ENCODE data around the gene PLCB1.
"Not testable (repeated sequence)": the region's sequence is repeated elsewhere in the genome, so short reads cannot be mapped to it uniquely, and the experiment has no call there.

PLCB1 gene

DNA sequence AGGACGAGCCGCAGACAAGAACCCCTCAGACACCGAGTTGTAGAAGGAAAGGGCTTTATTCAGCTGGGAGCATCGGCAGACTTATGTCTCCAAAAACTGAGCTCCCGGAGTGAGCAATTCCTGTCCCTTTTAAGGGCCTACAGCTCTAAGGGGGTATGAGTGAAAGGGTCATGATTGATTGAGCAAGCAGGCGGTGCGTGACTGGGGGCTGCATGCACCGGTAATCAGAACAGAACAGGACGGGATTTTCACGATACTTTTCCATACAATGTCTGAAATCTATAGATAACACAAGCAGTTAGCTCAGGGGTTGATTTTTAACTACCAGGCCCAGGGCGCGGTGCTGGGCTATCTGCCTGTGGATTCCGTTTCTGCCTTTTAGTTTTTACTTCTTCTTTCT lies 710.5 kb downstream of the PLCB1 start:
- no peaks in the 10 kb centered on the region for H3K79me2 ChIP-seq (ENCODE audit: insufficient read depth, low read depth)
- H3K4me2 ChIP-seq = no peak overlapping the region
- H3K4me1 ChIP-seq (ENCODE audit: low read depth, poor library complexity, severe bottlenecking) = no peaks in the 10 kb centered on the region
- H3K36me3 ChIP-seq (ENCODE audit: insufficient read depth) = no peaks in the 10 kb centered on the region
- TF ChIP-seq, protein P1, sequence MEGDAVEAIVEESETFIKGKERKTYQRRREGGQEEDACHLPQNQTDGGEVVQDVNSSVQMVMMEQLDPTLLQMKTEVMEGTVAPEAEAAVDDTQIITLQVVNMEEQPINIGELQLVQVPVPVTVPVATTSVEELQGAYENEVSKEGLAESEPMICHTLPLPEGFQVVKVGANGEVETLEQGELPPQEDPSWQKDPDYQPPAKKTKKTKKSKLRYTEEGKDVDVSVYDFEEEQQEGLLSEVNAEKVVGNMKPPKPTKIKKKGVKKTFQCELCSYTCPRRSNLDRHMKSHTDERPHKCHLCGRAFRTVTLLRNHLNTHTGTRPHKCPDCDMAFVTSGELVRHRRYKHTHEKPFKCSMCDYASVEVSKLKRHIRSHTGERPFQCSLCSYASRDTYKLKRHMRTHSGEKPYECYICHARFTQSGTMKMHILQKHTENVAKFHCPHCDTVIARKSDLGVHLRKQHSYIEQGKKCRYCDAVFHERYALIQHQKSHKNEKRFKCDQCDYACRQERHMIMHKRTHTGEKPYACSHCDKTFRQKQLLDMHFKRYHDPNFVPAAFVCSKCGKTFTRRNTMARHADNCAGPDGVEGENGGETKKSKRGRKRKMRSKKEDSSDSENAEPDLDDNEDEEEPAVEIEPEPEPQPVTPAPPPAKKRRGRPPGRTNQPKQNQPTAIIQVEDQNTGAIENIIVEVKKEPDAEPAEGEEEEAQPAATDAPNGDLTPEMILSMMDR (conservative IDR thresholded peaks at IDR 0.05; ENCODE audit: low read depth, low read length) = no peak
- no peak overlapping the region for H3K4me3 ChIP-seq (IDR thresholded peaks at IDR 0.05; ENCODE audit: insufficient read depth, low read depth, low read length)
- H3K27ac ChIP-seq = no peak overlapping the region
- no peak overlapping the region for H2AFZ ChIP-seq (ENCODE audit: low read depth)
- H3K27me3 ChIP-seq (ENCODE audit: insufficient read depth, low read depth) = no peaks in the 10 kb centered on the region
- H4K20me1 ChIP-seq (ENCODE audit: insufficient read depth) = no peaks in the 10 kb centered on the region
- H3K9ac ChIP-seq = no peak overlapping the region

DNA sequence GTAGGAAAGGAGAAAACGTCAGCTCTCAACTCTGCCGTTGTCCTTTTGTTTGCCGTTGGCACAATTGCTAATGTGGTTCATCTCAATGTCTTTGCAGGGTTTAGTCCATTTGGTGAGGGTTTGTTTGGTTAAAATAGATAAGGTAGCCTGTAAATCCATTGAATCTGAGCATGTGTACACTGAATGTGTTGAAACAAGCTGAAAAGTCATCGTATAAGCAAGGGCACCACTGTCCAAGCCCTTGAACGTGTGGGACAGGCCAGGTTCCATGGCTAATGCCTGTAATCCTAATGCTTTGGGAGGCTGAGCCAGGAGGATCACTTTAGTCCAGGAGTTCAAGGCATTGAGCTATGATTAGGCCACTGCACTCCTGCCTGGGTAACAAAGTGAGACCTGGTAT lies 712.1 kb downstream of the PLCB1 start:
- Histone ChIP-seq H4K20me1 (ENCODE audit: insufficient read depth) (no peaks in the 10 kb centered on the region), H3K4me3 (IDR thresholded peaks at IDR 0.05; ENCODE audit: insufficient read depth, low read depth, low read length) (no peak overlapping the region), H3K9ac (no peak overlapping the region), H3K27me3 (ENCODE audit: insufficient read depth, low read depth) (no peaks in the 10 kb centered on the region), H3K79me2 (ENCODE audit: insufficient read depth, low read depth) (no peaks in the 10 kb centered on the region), H2AFZ (ENCODE audit: low read depth) (no peak overlapping the region), H3K4me2 (no peak overlapping the region), H3K4me1 (ENCODE audit: low read depth, poor library complexity, severe bottlenecking) (no peaks in the 10 kb centered on the region), H3K27ac (no peak overlapping the region), H3K36me3 (ENCODE audit: insufficient read depth) (no peaks in the 10 kb centered on the region)
- TF ChIP-seq, protein P1 (conservative IDR thresholded peaks at IDR 0.05; ENCODE audit: low read depth, low read length) = no peak

DNA sequence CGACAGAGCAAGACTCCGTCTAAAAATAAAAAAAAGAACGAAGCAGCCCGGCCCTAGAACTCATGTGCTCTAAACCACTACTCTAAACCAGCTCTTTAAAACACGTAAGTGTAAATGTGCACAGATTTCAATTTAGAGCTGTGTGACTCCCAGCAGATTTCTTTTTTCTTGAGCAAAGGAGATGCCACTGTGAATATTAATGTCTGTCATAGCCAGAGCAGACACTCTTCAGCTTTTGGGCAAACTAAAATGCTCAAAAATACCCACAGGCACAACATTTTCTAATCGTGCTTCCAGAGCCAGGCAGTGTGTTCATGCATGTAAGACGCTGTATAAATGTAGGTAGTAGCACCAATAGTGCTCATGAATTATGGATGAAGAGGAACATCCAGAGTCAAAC lies 717.9 kb downstream of the PLCB1 start:
- H2AFZ ChIP-seq (ENCODE audit: low read depth) = no peak overlapping the region
- H3K4me3 ChIP-seq (IDR thresholded peaks at IDR 0.05; ENCODE audit: insufficient read depth, low read depth, low read length) = no peak overlapping the region
- H4K20me1 ChIP-seq (ENCODE audit: insufficient read depth) = no peaks in the 10 kb centered on the region
- H3K9ac ChIP-seq = no peak overlapping the region
- TF ChIP-seq, protein P1 (conservative IDR thresholded peaks at IDR 0.05; ENCODE audit: low read depth, low read length) = no peak
- no peak overlapping the region for H3K27ac ChIP-seq
- no peaks in the 10 kb centered on the region for H3K36me3 ChIP-seq (ENCODE audit: insufficient read depth)
- H3K79me2 ChIP-seq (ENCODE audit: insufficient read depth, low read depth) = no peaks in the 10 kb centered on the region
- no peaks in the 10 kb centered on the region for H3K4me1 ChIP-seq (ENCODE audit: low read depth, poor library complexity, severe bottlenecking)
- H3K27me3 ChIP-seq (ENCODE audit: insufficient read depth, low read depth) = no peaks in the 10 kb centered on the region
- H3K4me2 ChIP-seq = no peak overlapping the region

DNA sequence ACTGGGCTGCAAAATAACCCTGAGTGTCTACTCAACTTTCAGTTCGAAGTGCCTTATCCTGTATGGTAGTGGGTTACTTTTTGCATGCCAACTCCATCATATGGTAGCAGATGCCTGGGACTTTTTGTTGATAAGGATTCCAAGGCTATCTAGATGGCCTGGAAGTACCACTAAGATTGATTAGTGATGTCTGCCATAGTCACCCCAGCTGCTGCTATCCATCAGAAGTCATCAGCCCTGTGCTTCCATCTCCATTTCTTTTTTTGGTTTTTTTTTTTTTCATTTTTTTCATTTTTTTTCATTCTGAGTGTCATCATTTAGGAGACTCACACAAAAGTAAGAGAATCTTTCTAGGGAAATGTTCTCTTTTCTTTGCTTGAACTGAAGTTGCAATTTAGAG lies 719.4 kb downstream of the PLCB1 start:
- Histone ChIP-seq H3K4me3 (IDR thresholded peaks at IDR 0.05; ENCODE audit: insufficient read depth, low read depth, low read length) (no peak overlapping the region), H4K20me1 (ENCODE audit: insufficient read depth) (no peaks in the 10 kb centered on the region), H3K27ac (no peak overlapping the region), H3K36me3 (ENCODE audit: insufficient read depth) (no peaks in the 10 kb centered on the region), H3K9ac (no peak overlapping the region), H2AFZ (ENCODE audit: low read depth) (no peak overlapping the region), H3K4me1 (ENCODE audit: low read depth, poor library complexity, severe bottlenecking) (no peaks in the 10 kb centered on the region), H3K4me2 (no peak overlapping the region), H3K79me2 (ENCODE audit: insufficient read depth, low read depth) (no peaks in the 10 kb centered on the region), H3K27me3 (ENCODE audit: insufficient read depth, low read depth) (no peaks in the 10 kb centered on the region)
- TF ChIP-seq, protein P1 (conservative IDR thresholded peaks at IDR 0.05; ENCODE audit: low read depth, low read length) = no peak

DNA sequence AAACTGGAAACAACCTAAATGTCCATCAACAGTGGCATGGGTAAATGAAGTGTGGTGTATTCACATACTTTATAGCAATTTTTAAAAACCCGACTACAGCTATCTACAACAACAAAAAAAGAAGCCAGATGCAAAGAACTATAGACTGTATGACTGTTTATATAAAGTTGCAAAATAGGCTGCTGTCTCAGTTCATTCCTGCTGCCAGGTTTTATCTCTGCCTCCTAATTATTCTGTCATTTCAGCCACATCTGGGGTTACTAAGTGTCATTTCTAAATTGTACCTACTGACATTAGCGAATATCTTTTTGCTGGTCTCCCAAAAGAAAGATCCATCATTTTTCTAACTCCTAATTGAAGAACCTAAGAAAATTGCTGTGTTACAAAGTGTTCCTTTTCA lies 719.9 kb downstream of the PLCB1 start:
- not testable (repeated sequence) for H3K4me3 ChIP-seq (IDR thresholded peaks at IDR 0.05; ENCODE audit: insufficient read depth, low read depth, low read length); H3K27ac ChIP-seq; H3K36me3 ChIP-seq (ENCODE audit: insufficient read depth); H4K20me1 ChIP-seq (ENCODE audit: insufficient read depth); H3K79me2 ChIP-seq (ENCODE audit: insufficient read depth, low read depth); H3K27me3 ChIP-seq (ENCODE audit: insufficient read depth, low read depth); H3K4me1 ChIP-seq (ENCODE audit: low read depth, poor library complexity, severe bottlenecking); H3K4me2 ChIP-seq; H3K9ac ChIP-seq; H2AFZ ChIP-seq (ENCODE audit: low read depth)

DNA sequence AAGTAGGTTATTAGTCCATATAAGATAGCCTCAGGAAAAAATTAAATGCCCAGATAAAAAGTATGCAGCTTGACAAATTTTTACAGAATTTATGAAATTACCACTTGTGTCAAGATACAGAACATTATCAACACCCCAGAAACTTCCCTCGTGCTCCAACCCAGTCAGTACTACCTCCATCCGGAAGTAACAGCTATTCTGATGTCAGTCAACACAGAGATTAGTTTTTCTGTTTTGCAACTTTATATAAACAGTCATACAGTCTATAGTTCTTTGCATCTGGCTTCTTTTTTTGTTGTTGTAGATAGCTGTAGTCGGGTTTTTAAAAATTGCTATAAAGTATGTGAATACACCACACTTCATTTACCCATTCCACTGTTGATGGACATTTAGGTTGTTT lies 721.1 kb downstream of the PLCB1 start:
- H3K4me1 ChIP-seq (ENCODE audit: low read depth, poor library complexity, severe bottlenecking); H4K20me1 ChIP-seq (ENCODE audit: insufficient read depth); H3K4me3 ChIP-seq (IDR thresholded peaks at IDR 0.05; ENCODE audit: insufficient read depth, low read depth, low read length); H2AFZ ChIP-seq (ENCODE audit: low read depth); H3K36me3 ChIP-seq (ENCODE audit: insufficient read depth); H3K27me3 ChIP-seq (ENCODE audit: insufficient read depth, low read depth); H3K9ac ChIP-seq; H3K79me2 ChIP-seq (ENCODE audit: insufficient read depth, low read depth); H3K27ac ChIP-seq; H3K4me2 ChIP-seq: not testable (repeated sequence)

Data from KMS-11 (cell line).